Right ventricle myocardium superior (tissue), 1 donor: ENCODE measurements around the gene NKG7. TPM values are rescaled to one million over a fixed set of nuclear protein-coding genes. Genes with fewer than 3 reads are reported as not detected.

Source experiments
- ATAC-seq: fragments of 200-7000 bp; cut with Tn5 transposase; one replicate; pipeline ENCODE4 v1.9.1; 2020; ENCODE audit warnings: mild to moderate bottlenecking; ENCODE audit not compliant: poor library complexity
- DNase-seq: peaks from one replicate; pipeline ENCODE4 v3.0.0-alpha.2; 2020
- intact Hi-C: fragments of 100-400 bp; cut with DNase I; formaldehyde crosslinking; loops from one replicate; pipeline ENCODE4 v1.11.2; 2022
- total RNA-seq: library from RNA; stranded (reverse); fragmentation: NEBNext Ultra II Directional; extraction: Animal tissue kit (Norgen Biotek cat#: 25700); gene quantifications from one replicate; pipeline ENCODE4 v1.2.1, GENCODE V29; 2021
- donor health status: DM: no; HTN: yes; CAD: no; lungs with severe emphysema.

NKG7 gene
- total RNA-seq, 1 donor from 2014 or later: 2.3 TPM

GRCh38 chr19:51342631-51343569, 29.6 kb downstream of the NKG7 start:
- no peak for ATAC-seq
- intact Hi-C loops: no loop called here
- DNase-seq: peak; percentile 17

DNA sequence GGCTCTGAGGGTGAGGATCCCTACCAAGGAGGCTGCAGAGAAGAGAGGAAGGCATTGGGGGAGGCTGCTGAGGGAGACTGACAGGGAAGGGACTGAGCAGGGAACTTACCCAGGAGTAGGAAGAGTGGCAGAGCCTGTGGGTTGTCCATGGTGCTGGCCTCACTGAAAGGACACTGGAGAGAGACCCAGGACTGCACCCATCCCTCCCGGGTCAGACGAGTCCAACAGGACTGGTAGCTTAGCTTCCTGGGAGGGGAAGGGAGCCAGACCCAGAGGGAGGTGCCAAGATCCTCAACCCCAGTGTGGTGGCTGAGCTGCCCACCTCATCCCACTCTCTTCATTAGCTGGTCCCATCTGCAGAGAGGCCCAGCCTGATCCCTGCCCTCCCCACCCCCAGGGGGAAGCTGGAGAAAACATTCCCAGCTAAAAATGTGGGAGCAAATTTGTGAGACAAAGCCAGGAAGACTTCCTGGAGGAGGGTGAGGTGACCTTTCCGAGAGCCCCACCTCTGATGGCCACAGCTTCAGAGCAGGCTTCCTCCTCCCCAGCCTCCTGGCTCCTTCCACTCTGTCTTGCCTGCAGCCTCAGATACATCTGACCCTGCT, 30.4 kb downstream of the NKG7 start, which contains the start of gene VSIG10L:
TSS of gene VSIG10L (minus strand) at position 164 of the 605 bp plus-strand sequence. CDS start at position 149, 15 bp downstream.
- no peak for ATAC-seq
- intact Hi-C loops: no loop called here
- DNase-seq: peak; percentile 19

GRCh38 chr19:51341066-51341465, 31.4 kb downstream of the NKG7 start:
- intact Hi-C loops: no loop called here
- DNase-seq: peak; percentile 39
- ATAC-seq: no peak

DNA sequence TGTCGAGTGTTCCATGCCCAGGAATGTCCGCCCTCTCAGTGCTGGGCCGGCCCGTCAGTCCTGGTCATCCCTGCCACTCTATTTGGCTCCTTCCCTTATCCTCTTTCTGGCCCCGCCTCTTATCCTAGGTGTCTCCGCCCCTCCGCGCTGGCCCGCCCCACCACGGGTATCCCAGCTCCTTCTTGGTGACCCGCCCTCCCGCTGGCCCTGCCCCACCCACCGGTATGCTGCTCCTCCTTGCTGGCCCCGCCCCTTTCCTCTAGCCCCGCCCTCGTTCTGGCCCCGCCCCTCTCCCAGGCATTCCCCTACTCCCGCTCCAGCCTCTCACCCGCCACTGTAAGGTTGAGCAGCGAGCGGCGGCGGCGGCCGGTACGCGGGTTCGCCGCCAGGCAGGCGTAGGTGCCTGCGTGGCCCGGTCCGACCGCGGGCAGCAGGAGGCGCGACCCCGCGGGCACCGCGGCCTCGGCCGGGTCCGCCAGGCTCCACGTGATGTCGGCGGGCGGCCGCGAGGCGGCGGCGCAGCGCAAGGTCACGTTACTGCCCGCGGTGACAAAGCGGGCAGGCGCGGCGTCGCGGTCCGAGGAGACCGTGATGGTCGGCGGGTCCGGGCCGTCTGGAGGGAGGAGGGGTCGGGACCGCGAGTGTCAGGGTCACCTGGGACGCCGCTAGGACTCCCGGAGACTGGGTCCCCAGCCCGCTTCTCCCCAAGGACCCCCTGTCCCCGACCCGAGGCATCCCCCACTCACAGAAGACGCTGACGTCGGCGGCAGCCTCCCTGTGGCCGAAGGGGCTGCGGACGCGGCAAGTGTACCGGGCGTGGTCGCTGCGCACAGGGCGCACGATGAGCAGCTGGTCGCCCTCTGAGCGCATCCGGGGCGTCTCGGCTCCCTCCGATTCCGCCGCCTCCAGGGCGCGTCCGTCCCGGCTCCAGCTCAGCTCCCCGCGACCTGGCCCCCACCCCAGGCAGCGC, 32.5 kb downstream of the NKG7 start:
- intact Hi-C loops: loop anchor here (2.0 kb wide), 1 partner anchor 99 kb away; no protein-coding TSS in a partner anchor
- DNase-seq (peak; percentile 99), ATAC-seq (peak; percentile 96)

DNA sequence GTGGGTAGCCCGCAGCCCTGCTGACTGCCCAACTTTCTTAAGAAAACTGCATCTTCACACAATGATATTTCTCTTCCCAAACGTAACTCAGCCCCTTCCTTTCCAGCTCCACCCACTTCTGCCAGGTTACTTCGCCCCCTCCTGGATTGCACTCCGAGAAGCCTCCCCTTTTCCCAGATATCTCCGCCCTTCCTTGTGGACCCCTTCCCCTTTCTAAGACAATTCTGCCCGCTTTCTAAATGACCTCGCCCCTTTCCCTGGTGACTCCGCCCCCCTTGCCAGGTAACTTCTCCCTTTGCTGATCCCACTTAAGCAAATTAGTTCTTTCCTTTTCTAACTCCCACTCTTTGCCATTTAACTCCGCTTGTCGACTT, 33.2 kb downstream of the NKG7 start:
- ATAC-seq (no peak), DNase-seq (no peak)
- intact Hi-C loops: loop anchor here (2.0 kb wide), 1 partner anchor 100 kb away; no protein-coding TSS in a partner anchor

- DNase-seq (peak; percentile 89), ATAC-seq (peak; percentile 81)
- intact Hi-C loops: loop anchor here (2.0 kb wide), 1 partner anchor 100 kb away; no protein-coding TSS in a partner anchor
Measured at GRCh38 chr19:51338563-51339312, 33.7 kb downstream of the NKG7 start.

- intact Hi-C loops: loop anchor here (2.0 kb wide), 1 partner anchor 101 kb away; no protein-coding TSS in a partner anchor
- peak; percentile 24 for DNase-seq
- ATAC-seq: no peak
Measured at GRCh38 chr19:51337861-51338562, 34.4 kb downstream of the NKG7 start.

DNA sequence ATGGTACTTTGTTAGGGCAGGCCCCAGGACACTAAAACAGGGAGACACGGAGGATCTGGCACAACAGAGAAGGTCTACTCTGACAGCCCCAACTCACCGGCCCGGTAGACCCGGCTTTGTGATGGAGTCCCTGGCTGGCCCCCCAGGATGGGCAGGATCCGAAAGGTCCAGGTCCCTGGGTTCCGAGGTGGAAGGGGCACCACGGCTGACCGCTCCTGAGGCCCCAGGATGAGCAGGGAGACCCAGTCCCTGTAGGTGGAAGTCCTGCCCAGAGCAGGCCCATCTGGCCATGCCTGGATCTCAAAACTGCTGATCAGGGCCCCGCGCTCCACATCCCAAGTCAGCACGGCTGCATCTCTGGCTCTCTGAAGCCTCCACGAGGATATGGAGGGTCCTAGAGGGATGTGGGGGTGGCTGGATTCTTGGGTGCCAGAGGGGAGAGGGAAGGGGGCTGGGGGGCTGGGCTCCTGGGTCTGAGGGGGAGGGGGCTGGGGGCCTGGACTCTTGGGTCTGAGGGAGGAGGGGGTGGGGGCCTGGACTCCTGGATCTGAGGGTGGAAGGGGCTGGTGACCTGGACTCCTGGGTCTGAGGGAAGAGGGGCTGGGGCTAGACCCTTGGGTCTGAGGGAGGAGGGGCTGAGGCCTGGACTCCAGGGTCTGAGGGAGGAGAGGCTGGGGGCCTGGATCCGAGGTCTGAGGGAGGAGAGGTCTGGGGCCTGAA, 35.2 kb downstream of the NKG7 start:
- DNase-seq: peak; percentile 29
- intact Hi-C loops: no loop called here
- ATAC-seq: no peak

- intact Hi-C loops: no loop called here
- DNase-seq (no peak), ATAC-seq (no peak)
Measured at GRCh38 chr19:51333836-51334460, 38.5 kb downstream of the NKG7 start.

DNA sequence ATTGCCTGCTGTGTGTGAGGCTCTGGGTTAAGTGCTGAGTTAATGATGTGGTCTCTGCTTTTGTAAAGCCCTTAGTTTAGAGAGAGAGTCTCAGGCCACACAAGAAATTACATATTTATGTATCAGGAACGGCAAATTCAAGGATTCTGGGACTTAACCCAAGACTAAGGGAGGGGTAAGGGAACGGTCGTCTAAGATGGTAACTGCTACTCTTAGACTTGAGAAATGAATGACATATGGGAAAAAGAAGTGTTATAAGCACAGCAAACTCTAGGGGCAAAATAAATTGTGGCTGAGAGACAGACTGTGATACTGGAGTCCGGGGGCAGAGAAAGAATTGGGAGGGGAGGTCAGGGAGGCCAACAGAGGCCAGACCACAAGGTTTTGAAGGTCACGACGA, 40.7 kb downstream of the NKG7 start:
- no peak for DNase-seq
- no peak for ATAC-seq
- intact Hi-C loops: no loop called here

GRCh38 chr19:51331193-51331592, 41.3 kb downstream of the NKG7 start:
- ATAC-seq: no peak
- no peak for DNase-seq
- intact Hi-C loops: no loop called here

- DNase-seq: no peak
- ATAC-seq: no peak
- intact Hi-C loops: no loop called here
Measured at GRCh38 chr19:51330366-51330765, 42.1 kb downstream of the NKG7 start.

- ATAC-seq (no peak), DNase-seq (no peak)
- intact Hi-C loops: no loop called here
Measured at GRCh38 chr19:51329411-51329810, 43.0 kb downstream of the NKG7 start.

GRCh38 chr19:51327066-51328001, 45.1 kb downstream of the NKG7 start:
- intact Hi-C loops: no loop called here
- ATAC-seq (peak; percentile 60), DNase-seq (peak; percentile 67)
